GM10266 (cell line): ENCODE data around the gene CACNA2D4.

Experiments
- DNase-seq: peaks from one replicate; pipeline ENCODE4 v3.0.0; 2012; ENCODE audit errors: extremely low spot score
- CTCF ChIP-seq: IDR thresholded peaks from 2 replicates; pipeline ENCODE4 v1.5.1; 2012; ENCODE audit warnings: mild to moderate bottlenecking, low read depth; ENCODE audit not compliant: control insufficient read depth, insufficient read depth; ENCODE audit errors: missing control alignments

Gene CACNA2D4

GRCh38 chr12:1933342-1934051 lies 15.0 kb upstream of the CACNA2D4 start:
- DNase-seq = peak; percentile 69
- TF ChIP-seq CTCF = no peak

- no peak for TF ChIP-seq CTCF
- DNase-seq = no peak
Observed at GRCh38 chr12:1932264-1932777, 13.9 kb upstream of the CACNA2D4 start.

- DNase-seq = no peak
- TF ChIP-seq CTCF = no peak
Observed at GRCh38 chr12:1931642-1932041, 13.2 kb upstream of the CACNA2D4 start.

GRCh38 chr12:1930803-1931597 lies 12.5 kb upstream of the CACNA2D4 start:
- no peak for TF ChIP-seq CTCF
- DNase-seq = no peak

- no peak for TF ChIP-seq CTCF
- no peak for DNase-seq
Observed at GRCh38 chr12:1929985-1930802, 11.7 kb upstream of the CACNA2D4 start.

GRCh38 chr12:1929241-1929984 lies 11.0 kb upstream of the CACNA2D4 start:
- TF ChIP-seq CTCF = no peak
- no peak for DNase-seq
